IPS DF 6.9 (cell line): ENCODE data around the gene TENT4B.

Experiments used
- DNase-seq: peaks from one replicate; pipeline ENCODE4 v3.0.0-alpha.2; 2013; ENCODE audit warnings: low read depth, low spot score
- H3K27ac ChIP-seq: one replicate; pipeline ENCODE4 v1.5.1; 2013; ENCODE audit warnings: low read length, control low read depth
- H3K27me3 ChIP-seq: 2 replicates; pipeline ENCODE4 v1.6.1; 2013; ENCODE audit warnings: mild to moderate bottlenecking, low read length; ENCODE audit not compliant: control insufficient read depth, insufficient read depth
- H3K36me3 ChIP-seq: 2 replicates; pipeline ENCODE4 v1.6.1; 2013; ENCODE audit warnings: low read length; ENCODE audit not compliant: control insufficient read depth, insufficient read depth
- H3K4me1 ChIP-seq: 2 replicates; pipeline ENCODE4 v1.6.1; 2013; ENCODE audit warnings: low read length; ENCODE audit not compliant: control insufficient read depth, insufficient read depth
- H3K4me3 ChIP-seq: 2 replicates; pipeline ENCODE4 v1.5.1; 2013; ENCODE audit warnings: mild to moderate bottlenecking, low read length
- H3K9me3 ChIP-seq: 2 replicates; pipeline ENCODE4 v1.6.1; 2013; ENCODE audit warnings: low read length, inconsistent platforms; ENCODE audit not compliant: control insufficient read depth, insufficient read depth
- WGBS: extraction: QIAGEN DNeasy Blood & Tissue Kit; methylation state at CpG from one replicate; pipeline ENCODE4 v1.1.7; 2013; ENCODE audit warnings: mixed read lengths, missing lambda C conversion rate; ENCODE audit not compliant: insufficient read length, insufficient coverage; 5-methylcytosine and 5-hydroxymethylcytosine counted together

Gene TENT4B

GRCh38 chr16:50276801-50277555 is 123.9 kb downstream of the TENT4B start:
- H3K4me1 ChIP-seq: peaks cover 3% of the 10 kb centered on the region
- DNase-seq: no peak

DNA sequence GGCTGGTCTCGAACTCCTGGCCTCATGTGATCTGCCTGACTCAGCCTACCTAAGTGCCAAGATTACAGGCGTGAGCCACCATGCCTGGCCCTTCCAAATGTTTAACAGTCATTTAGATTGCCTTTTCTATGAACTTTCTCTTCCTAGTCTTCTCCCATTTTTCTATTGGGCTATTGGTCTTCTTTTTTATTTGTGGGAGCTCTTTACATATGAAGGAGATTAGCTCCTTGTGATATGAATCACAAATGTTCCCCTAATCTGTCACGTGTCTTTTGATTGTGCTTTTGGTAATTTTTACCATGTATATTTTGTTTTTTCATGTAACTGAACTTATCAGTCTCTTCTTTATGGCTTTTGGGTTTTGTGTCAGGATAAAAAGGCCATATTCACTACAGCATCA is 125.1 kb downstream of the TENT4B start:
- Histone ChIP-seq H3K9me3 (no peaks in the 10 kb centered on the region), H3K27ac (no peak overlapping the region), H3K27me3 (no peaks in the 10 kb centered on the region), H3K4me1 (peaks cover 5% of the 10 kb centered on the region), H3K4me3 (no peak overlapping the region), H3K36me3 (no peaks in the 10 kb centered on the region)
- no peak for DNase-seq
- no CpG with 5 or more reads among the region's 3 CpGs for WGBS

More at GRCh38 chr16:50276801-50277555, 123.9 kb downstream of the TENT4B start:
- H3K36me3 ChIP-seq: no peaks in the 10 kb centered on the region
- H3K4me3 ChIP-seq: no peak overlapping the region
- no peaks in the 10 kb centered on the region for H3K9me3 ChIP-seq
- no CpG with 5 or more reads among the region's 4 CpGs for WGBS
- no peaks in the 10 kb centered on the region for H3K27me3 ChIP-seq
- no peak overlapping the region for H3K27ac ChIP-seq

- DNase-seq: no peak
- Histone ChIP-seq H3K9me3 (no peaks in the 10 kb centered on the region), H3K4me1 (peaks cover 5% of the 10 kb centered on the region), H3K27ac (no peak overlapping the region), H3K36me3 (no peaks in the 10 kb centered on the region), H3K4me3 (no peak overlapping the region), H3K27me3 (no peaks in the 10 kb centered on the region)
- whole genome bisulfite sequencing: no CpG with 5 or more reads among the region's 2 CpGs
Observed at GRCh38 chr16:50279504-50279865, 126.4 kb downstream of the TENT4B start.

GRCh38 chr16:50280932-50281331 is 127.8 kb downstream of the TENT4B start:
- no CpG with 5 or more reads among the region's 5 CpGs for WGBS
- no peaks in the 10 kb centered on the region for H3K36me3 ChIP-seq
- H3K4me3 ChIP-seq: no peak overlapping the region
- peaks cover 5% of the 10 kb centered on the region for H3K4me1 ChIP-seq
- no peaks in the 10 kb centered on the region for H3K9me3 ChIP-seq
- DNase-seq: no peak
- no peak overlapping the region for H3K27ac ChIP-seq
- H3K27me3 ChIP-seq: no peaks in the 10 kb centered on the region
